Hepatocyte (in vitro differentiated cells): ENCODE measurements around the gene TOR4A.

ENCODE experiments used
- CTCF ChIP-seq: fragments of 200-600 bp; sonication (generic); IDR thresholded peaks from 2 replicates; pipeline ENCODE4 v1.5.1; 2016; ENCODE audit warnings: antibody characterized with exemption, mild to moderate bottlenecking; ENCODE audit not compliant: poor library complexity
- EZH2 ChIP-seq: fragments of 200-600 bp; sonication (generic); IDR thresholded peaks from 2 replicates; pipeline ENCODE4 v1.6.1; 2016; ENCODE audit warnings: antibody characterized with exemption, mild to moderate bottlenecking, borderline replicate concordance

- TF ChIP-seq CTCF (no peak), EZH2 (no peak)
Measured at GRCh38 chr9:137232101-137232500, 45.4 kb upstream of the TOR4A start.
